ENCODE results near the gene MCU. TPM values are rescaled to one million over a fixed set of nuclear protein-coding genes. Genes with fewer than 3 reads are reported as not detected.
A peak's percentile ranks its signal among the peaks of the same experiment; 100 is the strongest.

The MCU gene
- polyA plus RNA-seq, 6 donors from 2014 or later: 6.0 to 14.9 (median 10.2) TPM

GRCh38 chr10:72879245-72879644 lies 187.3 kb downstream of the MCU start:
- peaks cover 8 to 13% of the 10 kb centered on the region in 2 donors for H3K36me3 Mint-ChIP-seq
- ATAC-seq (ENCODE audit: low read depth in 2 of 2): no peak

GRCh38 chr10:72881291-72881690 lies 189.3 kb downstream of the MCU start:
- Mint-ChIP-seq H3K9me3 (peaks cover 2 to 28% (median 10%) of the 10 kb centered on the region in 7 donors), H3K27ac (peak overlapping the region in 3 of 6 donors; percentile 17 to 54 (median 24)), H3K27me3 (no peaks in the 10 kb centered on the region), H3K4me3 (no peak overlapping the region), H3K36me3 (peaks cover 16 to 27% of the 10 kb centered on the region in 2 donors), H3K4me1 (no peaks in the 10 kb centered on the region)
- ATAC-seq (ENCODE audit: low read depth in 2 of 2) (no peak), DNase-seq (no peak)

More at GRCh38 chr10:72879245-72879644, 187.3 kb downstream of the MCU start:
- DNase-seq: no peak
- Mint-ChIP-seq H3K4me3 (no peak overlapping the region), H3K9me3 (peaks cover 2 to 28% (median 10%) of the 10 kb centered on the region in 7 donors), H3K4me1 (no peaks in the 10 kb centered on the region), H3K27me3 (no peaks in the 10 kb centered on the region), H3K27ac (peak overlapping the region in 1 of 6 donors; percentile 45)

DNA sequence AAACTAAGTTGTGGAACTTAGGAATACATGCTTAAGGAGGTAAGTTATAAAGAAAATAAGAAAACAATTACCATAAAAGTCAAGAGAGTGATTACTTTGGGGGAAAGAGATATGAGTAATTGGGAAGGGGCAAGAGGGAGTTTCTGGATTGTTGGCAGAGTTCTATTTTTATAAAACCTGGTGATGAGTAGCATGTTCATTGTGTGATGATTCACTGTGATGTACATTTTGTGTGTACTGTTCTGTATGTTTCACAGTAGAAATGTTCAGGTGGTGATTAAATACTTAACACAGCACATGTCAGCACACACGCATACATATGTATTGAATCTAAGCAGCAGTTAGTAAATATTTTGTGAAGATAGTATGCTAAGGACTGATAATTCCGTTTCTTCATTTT lies 191.9 kb downstream of the MCU start:
- Mint-ChIP-seq H3K27ac (peak overlapping the region in 1 of 6 donors; percentile 16), H3K4me1 (peaks cover 6 to 11% (median 7%) of the 10 kb centered on the region in 3 donors), H3K9me3 (peaks cover 2 to 28% (median 10%) of the 10 kb centered on the region in 7 donors), H3K4me3 (no peak overlapping the region), H3K27me3 (no peaks in the 10 kb centered on the region), H3K36me3 (peaks cover 26 to 36% of the 10 kb centered on the region in 2 donors)
- no peak for ATAC-seq (ENCODE audit: low read depth in 2 of 2)
- no peak for DNase-seq

- DNase-seq (no peak), ATAC-seq (ENCODE audit: low read depth in 2 of 2) (no peak)
- peaks cover 2 to 22% (median 9%) of the 10 kb centered on the region in 7 donors for H3K9me3 Mint-ChIP-seq
- H3K4me1 Mint-ChIP-seq: peaks cover 6 to 11% (median 7%) of the 10 kb centered on the region in 3 donors
- no peaks in the 10 kb centered on the region for H3K27me3 Mint-ChIP-seq
- peaks cover 26 to 36% of the 10 kb centered on the region in 2 donors for H3K36me3 Mint-ChIP-seq
- peak overlapping the region in 1 of 6 donors; percentile 5 for H3K27ac Mint-ChIP-seq
- H3K4me3 Mint-ChIP-seq: no peak overlapping the region
Measured at GRCh38 chr10:72885953-72886352, 194.0 kb downstream of the MCU start.

GRCh38 chr10:72886621-72887020 lies 194.7 kb downstream of the MCU start:
- no peaks in the 10 kb centered on the region for H3K27me3 Mint-ChIP-seq
- DNase-seq: no peak
- peak overlapping the region in 2 of 6 donors; percentile 31 to 94 for H3K27ac Mint-ChIP-seq
- H3K4me3 Mint-ChIP-seq: peak overlapping the region in 3 of 8 donors; percentile 78 to 81 (median 79)
- no peak for ATAC-seq (ENCODE audit: low read depth in 2 of 2)
- peaks cover 26 to 36% of the 10 kb centered on the region in 2 donors for H3K36me3 Mint-ChIP-seq
- H3K9me3 Mint-ChIP-seq: peaks cover 2 to 15% (median 7%) of the 10 kb centered on the region in 7 donors
- peaks cover 6 to 11% (median 7%) of the 10 kb centered on the region in 3 donors for H3K4me1 Mint-ChIP-seq

DNA sequence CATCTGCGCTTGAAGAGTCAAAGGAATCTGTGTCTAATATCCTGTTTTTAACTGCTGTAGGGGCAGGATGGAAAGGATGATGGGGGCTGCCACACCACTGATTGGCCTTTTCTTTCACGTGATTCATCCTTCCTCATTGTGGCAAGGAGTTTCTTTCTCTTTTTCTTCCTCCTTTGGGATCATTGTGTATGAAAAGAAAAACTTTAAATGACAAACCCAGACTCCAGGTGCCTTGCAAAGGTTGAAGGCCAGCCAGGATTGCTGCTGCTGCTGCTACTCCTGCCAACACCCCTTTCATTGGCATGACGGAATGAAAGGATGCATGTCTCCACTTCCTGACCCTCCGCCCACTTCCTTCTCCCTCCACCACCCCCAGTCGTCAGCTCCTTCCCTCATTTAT lies 195.1 kb downstream of the MCU start:
- no peak for DNase-seq
- peaks cover 26 to 36% of the 10 kb centered on the region in 2 donors for H3K36me3 Mint-ChIP-seq
- H3K27me3 Mint-ChIP-seq: no peaks in the 10 kb centered on the region
- H3K27ac Mint-ChIP-seq: peak overlapping the region in 3 of 6 donors; percentile 31 to 94 (median 82)
- H3K4me3 Mint-ChIP-seq: peak overlapping the region in 7 of 8 donors; percentile 48 to 81 (median 75)
- peaks cover 6 to 11% (median 7%) of the 10 kb centered on the region in 3 donors for H3K4me1 Mint-ChIP-seq
- peaks cover 0 to 11% (median 6%) of the 10 kb centered on the region in 7 donors for H3K9me3 Mint-ChIP-seq
- ATAC-seq (ENCODE audit: low read depth in 2 of 2): no peak

DNA sequence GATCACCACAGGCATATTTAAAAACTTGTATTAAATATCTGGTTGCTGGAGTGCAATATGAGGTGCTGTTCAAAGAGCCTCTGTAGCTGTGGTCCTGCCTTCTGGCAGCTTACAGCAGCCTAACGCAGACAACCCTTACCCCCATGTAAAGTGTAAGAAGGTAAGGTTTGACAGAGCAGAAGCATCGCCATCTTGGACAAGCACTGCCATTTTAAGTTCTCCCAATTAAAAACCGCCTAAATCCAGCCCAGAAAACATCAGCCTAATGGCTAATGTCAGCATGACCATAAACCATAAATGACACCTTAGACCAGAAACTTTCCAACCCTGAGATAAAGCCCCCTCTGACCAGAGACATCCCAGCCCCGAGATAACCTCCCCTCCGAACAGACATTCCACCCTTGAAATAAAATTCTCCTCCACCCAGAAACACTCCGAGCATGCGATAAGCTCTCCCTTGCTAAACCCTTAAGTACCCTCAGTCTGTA lies 196.3 kb downstream of the MCU start:
- peaks cover 0 to under 1% (median 0%) of the 10 kb centered on the region in 7 donors for H3K9me3 Mint-ChIP-seq
- ATAC-seq (ENCODE audit: low read depth in 2 of 2): no peak
- peaks cover 6 to 11% (median 7%) of the 10 kb centered on the region in 3 donors for H3K4me1 Mint-ChIP-seq
- H3K4me3 Mint-ChIP-seq: no peak overlapping the region
- peaks cover 18 to 30% of the 10 kb centered on the region in 2 donors for H3K36me3 Mint-ChIP-seq
- DNase-seq: no peak
- peak overlapping the region in 2 of 6 donors; percentile 43 to 58 for H3K27ac Mint-ChIP-seq
- no peaks in the 10 kb centered on the region for H3K27me3 Mint-ChIP-seq

DNA sequence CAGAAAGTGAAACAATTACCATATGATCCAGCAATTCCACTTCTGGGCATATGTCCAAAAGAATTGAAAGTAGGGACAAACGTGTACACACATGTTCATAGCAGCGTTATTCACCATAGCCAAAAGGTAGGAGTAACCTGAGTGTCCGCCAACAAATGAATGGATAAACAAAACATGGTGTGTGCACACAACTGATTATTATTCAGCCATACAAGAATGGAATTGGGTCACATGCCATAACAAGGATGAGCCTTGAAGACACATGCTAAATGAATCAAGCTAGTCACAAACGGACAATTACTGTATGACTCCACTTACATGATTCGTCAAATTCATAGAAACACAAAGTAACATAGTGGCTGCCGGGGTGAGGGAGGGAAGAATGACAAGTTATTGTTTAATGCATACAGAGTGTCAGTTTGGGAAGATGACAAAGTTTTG lies 197.5 kb downstream of the MCU start:
- DNase-seq: no peak
- Mint-ChIP-seq H3K36me3 (peaks cover 18 to 21% of the 10 kb centered on the region in 2 donors), H3K27ac (peak overlapping the region in 2 of 6 donors; percentile 35 to 36), H3K4me3 (no peak overlapping the region), H3K9me3 (no peaks in the 10 kb centered on the region), H3K27me3 (no peaks in the 10 kb centered on the region), H3K4me1 (peaks cover 6 to 11% (median 7%) of the 10 kb centered on the region in 3 donors)
- ATAC-seq (ENCODE audit: low read depth in 2 of 2): no peak

GRCh38 chr10:72890086-72890485 lies 198.1 kb downstream of the MCU start:
- peaks cover 12 to 14% of the 10 kb centered on the region in 2 donors for H3K36me3 Mint-ChIP-seq
- no peak overlapping the region for H3K4me3 Mint-ChIP-seq
- H3K27me3 Mint-ChIP-seq: peaks cover 0 to 3% (median 2%) of the 10 kb centered on the region in 3 donors
- ATAC-seq (ENCODE audit: low read depth in 2 of 2) (no peak), DNase-seq (no peak)
- H3K27ac Mint-ChIP-seq: no peak overlapping the region
- peaks cover 6 to 11% (median 7%) of the 10 kb centered on the region in 3 donors for H3K4me1 Mint-ChIP-seq
- no peaks in the 10 kb centered on the region for H3K9me3 Mint-ChIP-seq

- H3K4me3 Mint-ChIP-seq: no peak within 1 kb of the TSS
- no peaks in the 10 kb centered on the region for H3K4me1 Mint-ChIP-seq
- no peaks in the 10 kb centered on the region for H3K9me3 Mint-ChIP-seq
- DNase-seq: no peak
- peaks cover 5 to 6% of the 10 kb centered on the region in 2 donors for H3K36me3 Mint-ChIP-seq
- peaks cover 5 to 10% (median 6%) of the 10 kb centered on the region in 3 donors for H3K27me3 Mint-ChIP-seq
- no peak within 1 kb of the TSS for H3K27ac Mint-ChIP-seq
- ATAC-seq (ENCODE audit: low read depth in 2 of 2): no peak
Measured at GRCh38 chr10:72893136-72893798, 201.3 kb downstream of the MCU start, which contains the start of gene OIT3. OIT3 (plus strand) TSS chr10:72893739; CDS start chr10:72893799, 60 bp downstream.

GRCh38 chr10:72895236-72895850 lies 203.4 kb downstream of the MCU start:
- DNase-seq: no peak
- Mint-ChIP-seq H3K36me3 (no peaks in the 10 kb centered on the region), H3K9me3 (no peaks in the 10 kb centered on the region), H3K4me3 (no peak overlapping the region), H3K27me3 (peaks cover 5 to 10% (median 6%) of the 10 kb centered on the region in 3 donors), H3K27ac (no peak overlapping the region), H3K4me1 (no peaks in the 10 kb centered on the region)
- no peak for ATAC-seq (ENCODE audit: low read depth in 2 of 2)

DNA sequence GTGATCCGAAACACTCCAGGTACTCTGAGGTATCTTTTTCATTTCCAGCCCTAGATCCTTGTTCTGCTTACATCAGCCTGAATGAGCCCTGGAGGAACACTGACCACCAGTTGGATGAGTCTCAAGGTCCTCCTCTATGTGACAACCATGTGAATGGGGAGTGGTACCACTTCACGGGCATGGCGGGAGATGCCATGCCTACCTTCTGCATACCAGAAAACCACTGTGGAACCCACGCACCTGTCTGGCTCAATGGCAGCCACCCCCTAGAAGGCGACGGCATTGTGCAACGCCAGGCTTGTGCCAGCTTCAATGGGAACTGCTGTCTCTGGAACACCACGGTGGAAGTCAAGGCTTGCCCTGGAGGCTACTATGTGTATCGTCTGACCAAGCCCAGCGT lies 206.7 kb downstream of the MCU start:
- Mint-ChIP-seq H3K36me3 (no peaks in the 10 kb centered on the region), H3K27me3 (peaks cover 5 to 10% (median 6%) of the 10 kb centered on the region in 3 donors), H3K4me1 (no peaks in the 10 kb centered on the region), H3K27ac (no peak overlapping the region), H3K9me3 (no peaks in the 10 kb centered on the region), H3K4me3 (no peak overlapping the region)
- DNase-seq (no peak), ATAC-seq (ENCODE audit: low read depth in 2 of 2) (no peak)

- peaks cover 5 to 10% (median 6%) of the 10 kb centered on the region in 3 donors for H3K27me3 Mint-ChIP-seq
- no peak for DNase-seq
- peaks cover 0 to under 1% (median 0%) of the 10 kb centered on the region in 3 donors for H3K4me1 Mint-ChIP-seq
- ATAC-seq (ENCODE audit: low read depth in 2 of 2): no peak
- H3K4me3 Mint-ChIP-seq: no peak overlapping the region
- no peaks in the 10 kb centered on the region for H3K36me3 Mint-ChIP-seq
- H3K27ac Mint-ChIP-seq: no peak overlapping the region
- no peaks in the 10 kb centered on the region for H3K9me3 Mint-ChIP-seq
Measured at GRCh38 chr10:72899545-72899944, 207.6 kb downstream of the MCU start.
